Subcutaneous abdominal adipose tissue (tissue), 5 donors: ENCODE measurements around the gene TLR10.

Source experiments
- H3K27ac ChIP-seq: one replicate; pipeline ENCODE4 v1.7.0; 2013; ENCODE audit warnings: low read depth, mild to moderate bottlenecking, inconsistent platforms, low read length, moderate library complexity
- H3K27me3 ChIP-seq, 5 donors: one replicate each; pipeline ENCODE4 v1.7.0; 2013; ENCODE audit warnings: low read length in 5 of 5, inconsistent platforms in 1 of 5; ENCODE audit not compliant: control insufficient read depth in 5 of 5, insufficient read depth in 4 of 5
- H3K36me3 ChIP-seq, 5 donors: one replicate each; pipeline ENCODE4 v1.7.0; 2013; ENCODE audit warnings: low read length in 5 of 5; ENCODE audit not compliant: control insufficient read depth in 5 of 5, insufficient read depth in 5 of 5
- H3K4me1 ChIP-seq, 5 donors: one replicate each; pipeline ENCODE4 v1.7.0; 2013; ENCODE audit warnings: low read length in 5 of 5, mild to moderate bottlenecking in 3 of 5, moderate library complexity in 1 of 5; ENCODE audit not compliant: control insufficient read depth in 5 of 5, insufficient read depth in 5 of 5
- H3K4me3 ChIP-seq, 5 donors: one replicate each; pipeline ENCODE4 v1.7.0; 2013; ENCODE audit warnings: low read length in 5 of 5, low read depth in 1 of 5
- H3K9ac ChIP-seq, 5 donors: one replicate each; pipeline ENCODE4 v1.7.0; 2013; ENCODE audit warnings: low read length in 5 of 5, mild to moderate bottlenecking in 4 of 5, moderate library complexity in 3 of 5
- H3K9me3 ChIP-seq, 5 donors: one replicate each; pipeline ENCODE4 v1.7.0; 2013; ENCODE audit warnings: low read length in 5 of 5; ENCODE audit not compliant: control insufficient read depth in 5 of 5
- donor health status: healthy.
- donor health status: healthy.
- donor health status: healthy.
- donor health status: healthy.
- donor health status: healthy.

TLR10 gene

DNA sequence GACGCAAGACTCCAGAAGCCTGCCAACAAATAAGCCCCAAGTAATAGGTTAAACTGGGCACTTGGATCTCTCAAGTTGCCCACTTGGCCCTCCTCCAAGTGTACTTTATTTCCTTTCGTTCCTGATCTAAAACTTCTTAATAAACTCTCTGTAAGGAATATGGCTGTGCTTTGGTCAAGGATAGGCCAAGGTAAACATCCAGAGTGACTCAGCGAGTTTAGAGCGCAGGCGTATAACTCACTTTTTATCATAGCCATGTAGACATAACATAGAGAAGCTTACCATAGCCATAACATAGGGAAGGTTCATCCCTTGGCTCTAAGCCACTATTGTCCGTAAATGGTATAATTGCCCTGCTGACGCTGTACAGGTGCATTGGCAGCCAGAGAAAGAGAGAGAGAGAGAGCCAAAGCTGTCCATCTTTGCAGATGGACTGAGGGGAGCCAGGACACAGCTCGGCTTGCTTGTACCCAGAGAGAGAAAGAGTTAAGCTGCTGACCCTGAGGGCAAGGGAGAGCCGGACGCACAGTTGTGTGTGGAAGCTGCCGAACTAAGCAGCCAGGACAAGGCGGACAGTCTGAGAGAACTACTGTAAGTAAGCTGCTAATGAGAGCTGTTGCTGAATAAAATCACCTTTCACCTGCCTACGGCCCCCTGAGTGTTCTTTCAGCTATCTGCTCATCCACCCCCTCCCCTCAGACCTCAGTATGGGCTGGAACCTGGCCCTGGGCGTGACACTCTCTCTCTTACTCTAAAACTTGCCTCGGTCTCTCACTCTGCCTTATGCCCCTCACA, 20.0 kb upstream of the TLR10 start:
- Histone ChIP-seq H3K36me3 (peaks cover 4 to 24% (median 19%) of the 10 kb centered on the region in 5 donors), H3K27me3 (no peaks in the 10 kb centered on the region), H3K4me3 (peak overlapping the region; percentile 4 to 50 (median 44)), H3K4me1 (peaks cover 0 to 26% (median 19%) of the 10 kb centered on the region in 5 donors), H3K27ac (no peak overlapping the region), H3K9me3 (peaks cover 0 to 4% (median 0%) of the 10 kb centered on the region in 5 donors), H3K9ac (no peak overlapping the region)

DNA sequence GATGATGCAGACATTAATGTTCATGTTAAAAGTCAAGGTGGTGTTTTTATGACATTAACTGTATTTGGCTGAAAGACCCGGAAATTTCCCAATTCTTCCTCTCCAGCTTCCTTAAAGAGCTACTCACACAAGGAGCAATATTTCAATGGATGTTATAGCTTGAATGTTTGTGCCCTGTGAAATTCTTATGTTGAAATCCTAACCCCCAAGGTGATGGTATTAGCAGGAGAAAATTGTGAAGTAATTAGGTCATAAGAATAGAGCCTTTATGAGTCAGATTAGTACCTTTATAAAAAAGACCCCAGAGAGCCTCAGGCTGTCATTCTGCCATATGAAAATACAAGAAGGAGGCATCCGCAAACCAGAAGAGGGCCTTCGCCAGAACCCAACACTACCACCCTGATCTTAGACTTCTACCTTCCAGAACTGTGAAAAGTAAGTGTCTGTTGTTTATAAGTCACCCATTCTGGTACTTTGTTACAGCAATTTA, 18.2 kb upstream of the TLR10 start:
- Histone ChIP-seq H3K36me3 (peaks cover 4 to 27% (median 20%) of the 10 kb centered on the region in 5 donors), H3K9me3 (peaks cover 0 to 8% (median 0%) of the 10 kb centered on the region in 5 donors), H3K4me1 (peaks cover 0 to 26% (median 19%) of the 10 kb centered on the region in 5 donors), H3K27ac (no peak overlapping the region), H3K27me3 (no peaks in the 10 kb centered on the region), H3K4me3 (no peak overlapping the region), H3K9ac (no peak overlapping the region)

DNA sequence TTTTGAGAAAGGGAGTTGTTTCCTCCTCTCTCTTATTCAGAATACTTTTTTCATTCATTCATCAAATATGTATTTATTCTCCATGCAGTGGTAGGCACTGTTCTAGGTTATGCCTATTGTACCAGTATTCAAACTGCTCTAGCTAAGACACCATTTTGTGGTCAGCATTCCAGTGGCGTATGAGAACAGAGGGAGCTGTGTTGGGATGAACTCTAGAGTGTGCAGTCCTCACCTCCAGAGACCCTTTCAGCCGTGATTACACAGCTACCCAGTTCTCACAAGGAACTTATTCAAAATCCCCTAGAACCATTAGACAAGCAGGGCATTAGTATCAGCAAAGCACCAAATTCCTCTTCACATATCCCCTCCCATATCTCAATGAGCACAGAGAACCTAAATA, 17.6 kb upstream of the TLR10 start:
- Histone ChIP-seq H3K4me3 (no peak overlapping the region), H3K9me3 (peaks cover 0 to 9% (median 0%) of the 10 kb centered on the region in 5 donors), H3K9ac (no peak overlapping the region)

DNA sequence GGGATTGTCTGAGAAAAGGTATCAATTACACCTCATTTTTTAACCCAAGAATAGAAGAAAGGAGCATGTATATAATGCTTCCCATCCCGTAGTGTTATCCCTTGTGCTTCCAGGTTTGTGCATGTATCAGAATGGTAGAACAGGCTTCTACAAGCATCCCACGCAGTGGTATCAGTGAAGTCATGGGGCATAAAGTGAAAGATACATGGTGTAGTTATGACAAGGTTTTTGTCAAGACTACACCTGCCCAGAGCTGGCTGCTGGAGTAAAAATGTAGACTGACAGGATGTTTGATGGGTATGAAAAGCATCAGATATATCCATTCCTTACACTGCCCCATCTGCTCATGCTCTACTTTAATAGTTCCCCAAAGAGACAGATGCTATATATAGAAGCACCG, 12.3 kb upstream of the TLR10 start:
- no peaks in the 10 kb centered on the region for H3K27me3 ChIP-seq
- no peak overlapping the region for H3K27ac ChIP-seq
- H3K9ac ChIP-seq = no peak overlapping the region
- H3K4me1 ChIP-seq = peaks cover 0 to 3% (median 0%) of the 10 kb centered on the region in 5 donors
- H3K4me3 ChIP-seq = no peak overlapping the region
- H3K36me3 ChIP-seq = peaks cover 4 to 24% (median 16%) of the 10 kb centered on the region in 5 donors
- peaks cover 0 to 13% (median 0%) of the 10 kb centered on the region in 5 donors for H3K9me3 ChIP-seq

More for the DNA sequence above, 17.6 kb upstream of the TLR10 start:
- Histone ChIP-seq H3K27me3 (no peaks in the 10 kb centered on the region), H3K4me1 (peaks cover 0 to 20% (median 16%) of the 10 kb centered on the region in 5 donors), H3K36me3 (peaks cover 4 to 27% (median 20%) of the 10 kb centered on the region in 5 donors), H3K27ac (no peak overlapping the region)

DNA sequence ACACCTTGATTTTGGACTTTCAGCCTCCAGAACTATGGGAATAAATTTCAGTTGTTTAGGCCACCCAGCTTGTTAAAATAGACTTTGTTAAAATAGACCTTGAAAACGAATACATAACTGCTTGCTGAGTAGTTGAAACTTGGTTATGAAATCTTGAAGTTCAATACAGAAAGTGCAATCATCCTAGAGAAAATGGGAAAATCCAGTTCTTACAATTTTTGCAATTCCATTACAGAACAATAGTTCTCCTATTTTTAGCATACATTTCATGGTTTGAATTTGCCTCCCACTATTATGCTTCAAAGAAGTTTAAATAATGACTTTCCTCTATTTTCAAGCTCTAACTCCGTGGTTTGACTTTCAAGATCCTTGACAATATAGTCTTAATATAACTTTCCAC, 11.3 kb upstream of the TLR10 start:
- no peak overlapping the region for H3K27ac ChIP-seq
- H3K36me3 ChIP-seq = peaks cover 0 to 17% (median 9%) of the 10 kb centered on the region in 5 donors
- no peaks in the 10 kb centered on the region for H3K27me3 ChIP-seq
- peaks cover 0 to 10% (median 0%) of the 10 kb centered on the region in 5 donors for H3K9me3 ChIP-seq
- no peak overlapping the region for H3K4me3 ChIP-seq
- peaks cover 0 to 3% (median 0%) of the 10 kb centered on the region in 5 donors for H3K4me1 ChIP-seq
- H3K9ac ChIP-seq = no peak overlapping the region

DNA sequence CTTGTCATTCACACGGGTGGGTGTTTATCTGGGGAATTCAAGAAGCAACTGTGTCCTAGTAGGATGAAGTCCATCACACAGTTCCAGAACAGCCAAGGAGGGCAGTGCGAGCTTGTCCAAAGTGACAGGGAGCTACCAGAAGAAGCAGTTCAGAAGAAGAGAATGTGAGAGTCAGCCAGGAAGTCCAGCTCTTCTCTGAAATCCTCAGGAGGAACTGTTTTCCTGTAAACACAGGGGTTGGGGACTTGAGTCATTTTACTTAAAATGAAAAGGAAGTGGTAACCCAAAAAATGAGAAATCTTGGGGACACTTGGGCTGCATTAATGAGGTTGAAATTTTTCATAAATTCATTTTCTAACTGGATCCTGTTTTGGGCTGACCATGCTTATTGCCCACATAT, 8.2 kb upstream of the TLR10 start:
- Histone ChIP-seq H3K27ac (no peak overlapping the region), H3K27me3 (no peaks in the 10 kb centered on the region), H3K9me3 (peaks cover 0 to 10% (median 0%) of the 10 kb centered on the region in 5 donors), H3K4me1 (peaks cover 0 to 3% (median 0%) of the 10 kb centered on the region in 5 donors), H3K36me3 (peaks cover 0 to 5% (median 0%) of the 10 kb centered on the region in 5 donors), H3K4me3 (no peak overlapping the region), H3K9ac (no peak overlapping the region)

DNA sequence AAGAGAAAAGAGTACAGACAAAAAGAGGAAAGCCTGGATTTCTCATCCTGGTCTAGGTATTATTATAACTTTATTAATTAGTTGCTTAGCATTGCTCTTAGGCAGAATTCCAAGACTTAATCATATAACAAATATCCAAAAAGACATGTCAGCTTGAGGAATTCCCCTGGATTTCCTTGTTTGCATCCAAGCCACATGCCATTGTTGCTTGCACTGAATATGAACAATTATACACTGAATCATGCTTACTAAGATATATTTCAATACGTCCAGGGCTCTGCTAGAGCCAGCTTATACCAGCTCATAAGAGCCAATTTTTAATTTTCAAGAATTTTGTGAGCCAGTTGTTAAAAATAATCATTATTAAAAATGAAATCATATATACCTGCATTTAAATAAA, 5.5 kb upstream of the TLR10 start:
- Histone ChIP-seq H3K27me3 (no peaks in the 10 kb centered on the region), H3K27ac (no peak overlapping the region), H3K36me3 (no peaks in the 10 kb centered on the region), H3K9ac (no peak overlapping the region), H3K4me3 (no peak overlapping the region), H3K4me1 (peaks cover 0 to 3% (median 0%) of the 10 kb centered on the region in 5 donors), H3K9me3 (no peaks in the 10 kb centered on the region)

DNA sequence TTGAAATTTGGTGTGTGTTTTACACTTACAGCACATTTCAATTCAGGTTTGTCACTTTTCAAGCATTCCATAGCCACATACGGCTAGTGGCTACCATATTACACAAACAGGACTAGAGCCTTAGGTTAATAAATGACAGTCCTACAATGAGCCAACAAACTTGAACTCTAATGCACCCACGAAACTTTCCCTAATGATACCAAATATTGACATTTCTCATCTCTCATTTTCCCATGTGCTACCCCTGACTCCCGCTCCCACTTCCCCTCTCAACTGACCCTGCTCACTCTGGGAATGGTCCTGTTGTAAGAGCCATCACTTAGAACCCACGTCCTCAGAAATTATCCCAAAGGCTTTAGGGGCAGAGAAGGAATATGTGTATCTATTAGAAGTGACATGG, 4.9 kb upstream of the TLR10 start:
- Histone ChIP-seq H3K4me1 (peaks cover 0 to 5% (median 0%) of the 10 kb centered on the region in 5 donors), H3K27ac (no peak overlapping the region), H3K36me3 (no peaks in the 10 kb centered on the region), H3K27me3 (no peaks in the 10 kb centered on the region), H3K9ac (no peak overlapping the region), H3K4me3 (no peak overlapping the region), H3K9me3 (no peaks in the 10 kb centered on the region)

DNA sequence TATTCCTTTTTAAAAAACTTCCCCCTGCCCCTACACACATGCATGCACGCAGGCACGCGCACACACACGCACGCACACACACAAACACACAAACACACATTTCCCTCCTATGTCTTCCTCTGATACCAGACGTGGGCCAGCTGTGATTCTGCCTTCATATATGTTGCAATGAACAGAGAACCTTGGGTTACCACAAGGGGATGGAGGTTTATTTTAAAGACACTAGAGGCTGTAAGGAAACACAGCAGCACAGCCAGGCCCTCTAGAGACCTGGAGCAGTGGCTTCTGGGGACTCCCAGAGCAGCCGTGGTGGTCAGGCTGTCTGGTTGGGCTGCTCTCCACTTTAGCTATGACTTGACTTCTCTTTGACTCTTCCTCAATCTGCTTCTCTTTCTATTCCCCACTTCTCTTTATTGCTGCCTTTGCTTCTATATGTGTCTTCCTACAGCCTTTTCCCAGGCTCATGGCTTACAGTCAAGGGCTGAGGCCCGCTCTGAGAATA, 3.2 kb upstream of the TLR10 start:
- Histone ChIP-seq H3K27me3 (no peaks in the 10 kb centered on the region), H3K9ac (no peak overlapping the region), H3K9me3 (no peaks in the 10 kb centered on the region), H3K4me3 (no peak overlapping the region), H3K27ac (no peak overlapping the region), H3K4me1 (peaks cover 0 to 4% (median 0%) of the 10 kb centered on the region in 5 donors), H3K36me3 (no peaks in the 10 kb centered on the region)
